Left renal cortex interstitium (tissue), 4 donors: ENCODE data around the gene LRP6. TPM values are rescaled to one million over a fixed set of nuclear protein-coding genes. Genes with fewer than 3 reads are reported as not detected.
"Not testable (repeated sequence)": the region's sequence is repeated elsewhere in the genome, so short reads cannot be mapped to it uniquely, and the experiment has no call there.

ENCODE experiments used
- DNase-seq, 4 donors: peaks; one replicate each; pipeline ENCODE4 v3.0.0-alpha.2; 2013; ENCODE audit warnings: low read depth in 4 of 4, low spot score in 2 of 4, missing footprints in 1 of 4
- polyA plus RNA-seq, 4 donors: library from polyadenylated mRNA; unstranded; fragments of 120-200 nt; gene quantifications; one replicate each; pipeline ENCODE4 v1.2.1, GENCODE V29; 2013; ENCODE audit not compliant: insufficient read length in 4 of 4

LRP6 gene
- polyA plus RNA-seq, 4 donors: 55.4 to 68.5 (median 61.6) TPM

GRCh38 chr12:12266389-12266872, 413 bp downstream of the LRP6 start:
- DNase-seq: peak in 1 of 4 donors; percentile 64

GRCh38 chr12:12265571-12266388, 1.1 kb downstream of the LRP6 start:
- peak in 1 of 4 donors; percentile 55 for DNase-seq

GRCh38 chr12:12265035-12265434, 1.8 kb downstream of the LRP6 start:
- DNase-seq: no peak

DNA sequence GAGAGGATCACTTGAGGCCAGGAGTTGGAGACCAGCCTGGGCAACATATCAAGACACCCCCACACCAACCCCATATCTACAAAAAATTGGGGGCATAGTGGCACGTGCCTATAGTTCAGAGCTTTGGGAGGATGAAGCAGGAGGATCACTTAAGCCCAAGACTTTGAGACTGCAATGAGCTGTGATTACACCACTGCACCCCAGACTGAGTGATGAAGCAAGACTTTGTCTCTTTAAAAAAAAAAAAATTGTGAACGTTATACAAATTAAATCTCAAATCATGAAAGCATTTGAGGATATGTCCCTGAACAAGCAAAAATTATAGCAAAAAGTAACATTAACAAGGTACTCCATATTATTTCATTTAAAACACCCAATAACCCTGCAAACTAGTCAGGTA, 2.9 kb downstream of the LRP6 start:
- DNase-seq: no peak

- DNase-seq: not testable (repeated sequence)
Observed at GRCh38 chr12:12256291-12256757, 10.5 kb downstream of the LRP6 start.

GRCh38 chr12:12254553-12254952, 12.3 kb downstream of the LRP6 start:
- DNase-seq: no peak

- DNase-seq: no peak
Observed at GRCh38 chr12:12249216-12250050, 17.4 kb downstream of the LRP6 start.

DNA sequence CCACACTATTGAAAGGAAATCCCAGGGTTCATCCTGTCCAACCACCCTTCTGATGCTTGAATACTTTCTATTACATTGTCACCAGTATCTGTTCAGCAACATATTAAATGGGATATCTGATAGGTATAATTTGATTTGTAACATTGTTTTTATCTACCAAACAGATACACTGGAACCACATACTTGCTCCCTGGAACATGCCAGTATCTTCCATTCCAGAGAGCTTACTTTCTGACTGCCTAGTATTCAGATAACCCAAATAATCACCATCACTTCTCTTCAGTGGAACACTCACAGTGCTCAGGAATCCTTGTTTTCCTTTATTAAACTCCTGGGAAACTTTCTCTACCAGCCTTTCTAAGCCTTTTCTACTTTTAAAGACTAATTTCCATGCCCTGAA, 19.3 kb downstream of the LRP6 start:
- DNase-seq: no peak

DNA sequence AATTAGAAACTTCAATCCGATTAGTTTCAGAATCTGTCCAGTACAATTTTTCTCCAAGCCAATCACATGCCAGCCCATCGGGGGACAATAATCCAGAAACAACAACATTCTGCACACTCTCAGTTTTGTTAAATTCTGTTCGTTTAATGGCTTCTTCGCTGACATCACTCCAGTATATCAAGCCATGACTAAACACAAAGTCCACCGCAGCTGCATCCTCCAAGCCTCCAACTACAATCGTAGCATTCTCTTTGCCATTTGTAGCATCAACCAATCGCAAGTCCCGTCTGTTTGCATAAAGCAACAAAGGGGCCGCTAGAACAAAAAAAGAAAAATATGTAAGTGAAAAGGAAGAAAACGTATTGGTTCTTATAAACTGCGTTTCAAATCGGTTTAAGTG, 22.5 kb downstream of the LRP6 start:
- DNase-seq: no peak

GRCh38 chr12:12240662-12241340, 26.0 kb downstream of the LRP6 start:
- DNase-seq: no peak

DNA sequence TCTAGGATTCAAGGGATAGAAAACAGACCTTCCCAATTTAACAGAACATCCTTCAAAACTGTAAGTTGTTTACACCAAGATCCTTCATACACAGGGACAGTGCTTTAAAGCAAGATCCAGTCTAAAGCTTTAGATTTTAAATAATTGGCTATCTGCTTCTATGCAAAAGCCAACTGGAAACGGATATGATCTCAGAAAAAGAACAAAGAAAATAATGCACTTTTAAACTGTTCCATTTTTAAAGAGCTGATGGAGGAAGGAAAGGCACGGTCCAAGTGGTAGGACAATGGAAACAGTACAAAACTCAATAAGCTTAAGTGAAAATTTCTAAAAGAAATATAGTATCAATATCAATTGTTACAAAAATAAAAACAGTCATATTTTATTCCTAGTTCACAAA, 27.7 kb downstream of the LRP6 start:
- DNase-seq: no peak

DNA sequence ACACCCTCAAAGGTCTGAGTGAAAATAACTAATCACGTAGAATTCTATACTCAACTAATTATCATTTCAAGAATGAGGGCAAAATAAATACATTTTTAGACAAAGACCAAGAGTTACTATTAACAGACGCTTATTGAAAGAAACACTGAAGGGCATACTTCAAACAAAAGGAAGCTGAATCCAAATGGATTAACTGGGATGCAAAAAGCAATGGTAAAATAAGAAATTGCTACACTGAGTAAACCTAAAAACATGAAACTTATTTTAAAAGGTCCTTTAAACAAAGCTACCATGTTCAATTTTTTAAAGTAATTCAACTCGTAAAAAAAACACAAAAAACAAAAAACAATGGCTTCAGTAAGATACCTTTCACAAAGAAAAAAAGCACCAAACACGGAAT, 28.2 kb downstream of the LRP6 start:
- DNase-seq: no peak

GRCh38 chr12:12236896-12237295, 29.9 kb downstream of the LRP6 start:
- no peak for DNase-seq

DNA sequence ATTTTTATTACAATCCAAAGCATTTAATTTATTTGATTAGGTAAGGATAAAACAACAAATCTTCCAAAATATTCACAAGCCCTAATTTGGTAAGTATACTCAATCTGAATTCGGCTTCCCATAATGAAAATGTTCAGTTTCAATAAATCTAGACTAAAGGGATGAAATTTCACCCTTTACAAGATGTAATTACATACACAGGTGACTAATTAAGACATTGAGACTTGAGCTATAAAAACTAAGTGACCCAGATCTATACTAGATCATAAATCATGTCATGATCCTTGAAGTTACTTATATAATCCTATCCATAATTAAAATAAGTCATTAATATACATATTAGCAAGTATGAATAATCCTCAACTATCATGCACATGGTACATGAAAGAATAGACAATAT, 36.6 kb downstream of the LRP6 start:
- DNase-seq: no peak

- no peak for DNase-seq
Observed at GRCh38 chr12:12229556-12230092, 37.2 kb downstream of the LRP6 start.

- DNase-seq: no peak
Observed at GRCh38 chr12:12228402-12228801, 38.4 kb downstream of the LRP6 start.

DNA sequence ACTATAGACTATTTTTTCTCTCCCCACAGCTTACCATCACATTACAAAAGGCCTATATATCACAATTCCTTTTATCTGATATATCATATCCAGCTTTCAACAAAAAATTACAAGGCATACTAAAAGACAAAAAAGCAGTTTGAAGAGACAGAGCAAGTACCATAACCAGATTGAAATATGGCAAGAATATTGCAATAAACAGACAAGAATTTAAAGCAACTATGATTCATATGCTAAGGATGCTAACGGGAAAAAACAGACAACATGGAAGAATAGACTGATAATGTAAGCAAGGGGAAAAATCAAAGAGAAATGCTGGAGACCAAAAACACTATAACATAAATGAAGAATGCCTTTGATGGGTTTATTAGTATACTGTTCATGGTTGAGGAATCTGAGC, 40.7 kb downstream of the LRP6 start:
- DNase-seq: no peak

- no peak for DNase-seq
Observed at GRCh38 chr12:12224240-12224940, 42.5 kb downstream of the LRP6 start.

DNA sequence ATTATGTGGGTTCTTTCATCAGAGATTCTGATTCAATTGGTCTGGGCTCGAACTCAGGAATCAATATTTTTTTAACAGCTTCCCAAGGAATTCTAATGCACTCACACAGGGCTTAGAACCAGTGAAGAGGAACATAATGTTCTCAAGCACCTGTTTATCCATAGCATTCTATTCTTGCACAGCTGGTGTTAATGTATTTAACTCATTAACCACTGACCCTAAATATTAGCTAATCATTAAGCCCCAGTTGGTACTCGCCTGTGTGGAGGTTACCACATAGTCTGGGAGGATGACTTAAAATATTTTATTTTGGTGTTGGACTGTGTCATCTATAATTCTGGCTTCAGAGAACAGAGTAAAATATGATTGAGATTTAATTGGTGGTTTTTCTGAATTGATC, 45.3 kb downstream of the LRP6 start:
- DNase-seq: peak in 1 of 4 donors; percentile 52

DNA sequence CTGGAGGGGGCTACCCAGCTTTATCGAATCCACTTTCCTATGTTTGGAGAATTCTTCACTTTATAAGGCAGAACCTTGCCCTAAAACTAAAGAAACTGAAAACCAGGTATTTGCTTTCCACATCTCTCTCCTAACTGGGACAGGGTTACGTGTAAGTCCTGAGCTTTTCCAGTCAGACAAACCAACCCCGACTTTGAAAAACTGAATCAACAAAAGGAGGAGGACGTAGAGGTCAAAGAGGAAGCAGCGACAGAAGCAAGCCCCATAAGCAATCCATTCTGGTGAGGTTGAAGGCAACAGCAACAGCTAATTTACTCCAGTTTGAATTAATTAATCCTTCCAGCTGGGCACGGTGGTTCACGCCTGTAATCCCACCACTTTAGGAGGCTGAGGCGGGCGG, 47.2 kb downstream of the LRP6 start:
- DNase-seq: no peak
